Spleen (tissue), 11 donors: ENCODE data around the gene NUMB. TPM values are rescaled to one million over a fixed set of nuclear protein-coding genes. Genes with fewer than 3 reads are reported as not detected.
"Not testable (repeated sequence)": the region's sequence is repeated elsewhere in the genome, so short reads cannot be mapped to it uniquely, and the experiment has no call there.

Source experiments
- DNase-seq: peaks from one replicate; pipeline ENCODE4 v3.0.0-alpha.2; 2020
- H3K27ac ChIP-seq, 8 donors: fragments of 200-600 bp; sonication (generic) in 7 of 8; 1 replicate in 4 of 8; 2 replicates in 4 of 8; pipeline versions ENCODE4 v1.5.0 to v1.8.0; 2016 to 2021; ENCODE audit warnings: inconsistent platforms in 4 of 8, mild to moderate bottlenecking in 4 of 8, moderate library complexity in 1 of 8
- H3K27me3 ChIP-seq, 7 donors: fragments of 200-600 bp; sonication (generic) in 6 of 7; replicated peaks in 1 of 7; 1 replicate in 4 of 7; 2 replicates in 3 of 7; pipeline versions ENCODE4 v1.5.0 to v1.8.0; 2016 to 2021; ENCODE audit warnings: inconsistent platforms in 3 of 7, mild to moderate bottlenecking in 1 of 7
- H3K36me3 ChIP-seq, 6 donors: fragments of 200-600 bp; sonication (generic) in 5 of 6; 1 replicate in 4 of 6; 2 replicates in 2 of 6; pipeline versions ENCODE4 v1.5.0 to v1.8.0; 2016 to 2021; ENCODE audit warnings: inconsistent platforms in 2 of 6
- H3K4me1 ChIP-seq, 6 donors: fragments of 200-600 bp; sonication (generic) in 5 of 6; 1 replicate in 3 of 6; 2 replicates in 3 of 6; pipeline versions ENCODE4 v1.5.0 to v1.8.0; 2016 to 2021; ENCODE audit warnings: inconsistent platforms in 3 of 6
- H3K4me3 ChIP-seq, 8 donors: fragments of 200-600 bp; sonication (generic) in 7 of 8; 1 replicate in 4 of 8; 2 replicates in 4 of 8; pipeline versions ENCODE4 v1.5.0 to v1.8.0; 2016 to 2021; ENCODE audit warnings: inconsistent platforms in 4 of 8, mild to moderate bottlenecking in 4 of 8, moderate library complexity in 2 of 8
- H3K9me3 ChIP-seq, 8 donors: fragments of 200-600 bp; sonication (generic) in 7 of 8; 1 replicate in 4 of 8; 2 replicates in 4 of 8; pipeline versions ENCODE4 v1.5.0 to v1.8.0; 2016 to 2021; ENCODE audit warnings: inconsistent platforms in 4 of 8
- POLR2A ChIP-seq, 3 donors: fragments of 450-650 bp; IDR thresholded peaks; one replicate each; pipeline ENCODE4 v1.5.1; 2017; ENCODE audit warnings: antibody characterized with exemption in 3 of 3, mild to moderate bottlenecking in 1 of 3
- POLR2AphosphoS5 ChIP-seq, 3 donors: sonication (generic); formaldehyde crosslinking; IDR thresholded peaks; one replicate each; pipeline ENCODE4 v1.5.1; 2017; ENCODE audit warnings: antibody characterized with exemption in 3 of 3
- WGBS, 5 donors: extraction: QIAGEN DNeasy Blood & Tissue Kit in 3 of 5; methylation state at CpG; one replicate each; pipeline versions ENCODE4 v1.1.5 to v1.1.7; 2013 to 2018; 5-methylcytosine and 5-hydroxymethylcytosine counted together
- intact Hi-C: fragments of 100-400 bp; cut with DNase I; formaldehyde crosslinking; loops from one replicate; pipeline ENCODE4 v1.15.0; 2023; ENCODE audit warnings: low total_unique reads
- polyA plus RNA-seq, 3 donors: library from polyadenylated mRNA; stranded (reverse); fragments of 200-250 nt; gene quantifications; one replicate each; pipeline ENCODE4 v1.2.1, GENCODE V29; 2013
- total RNA-seq, 7 donors: library from RNA; depleted of rRNA in 3 of 7; stranded (reverse); fragments of >200 nt in 3 of 7; fragmentation: NEBNext Ultra II Directional in 4 of 7; extraction: Animal tissue kit (Norgen Biotek cat#: 25700) in 4 of 7; gene quantifications; one replicate each; pipeline versions ENCODE4 v1.1.0 to v1.2.1, GENCODE V29; 2016 to 2021
- TF ChIP-seq, protein P1 (sequence below), 11 experiments: fragments of 200-600 bp in 7 of 11; fragments of 450-650 bp in 4 of 11; sonication (generic) in 4 of 11; IDR thresholded peaks in 8 of 11; conservative IDR thresholded peaks in 3 of 11; 1 replicate in 7 of 11; 2 replicates in 4 of 11; pipeline versions ENCODE4 v1.4.0 to v1.8.0; 2016 to 2021; ENCODE audit warnings: antibody characterized with exemption in 11 of 11, inconsistent platforms in 4 of 11, mild to moderate bottlenecking in 1 of 11
- donor health status: healthy with polysubstance abuse.
- donor health status: DM: no; HTN: no; CAD: no; lungs with moderate emphysema.
- donor health status: DM: no; HTN: no; CAD: no.
- donor health status: Bipolar disorder and iron deficiency.
- donor health status: healthy.
- donor health status: DM: no; HTN: no; CAD: no.
- donor health status: DM: yes; HTN: yes; CAD: no.

Gene NUMB
- total and polyA plus RNA-seq, 10 donors, result 19.8 to 165 (median 92.9) TPM

DNA sequence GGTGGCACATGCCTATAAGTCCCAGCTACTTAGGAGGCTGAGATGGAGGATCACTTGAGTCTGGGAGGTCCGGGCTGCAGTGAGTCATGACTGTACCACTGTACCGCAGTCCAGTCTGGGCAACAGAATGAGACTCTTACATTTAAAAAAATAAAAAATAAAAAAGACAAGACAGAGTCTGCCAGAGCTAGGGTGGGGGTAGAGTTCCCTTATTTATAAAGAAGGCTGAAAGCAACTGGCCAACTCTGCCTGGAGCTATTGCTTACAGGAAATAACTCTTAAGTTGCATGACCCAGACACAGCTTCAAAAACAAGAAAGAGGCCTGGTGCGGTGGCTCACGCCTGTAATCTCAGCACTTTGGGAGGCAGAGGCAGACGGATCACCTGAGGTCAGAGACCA is 31.5 kb downstream of the NUMB start:
- Histone ChIP-seq H3K27ac (peak overlapping the region; percentile 13 to 63 (median 43)), H3K36me3 (peaks cover 0 to 22% (median 0%) of the 10 kb centered on the region in 6 donors), H3K27me3 (no peaks in the 10 kb centered on the region), H3K4me1 (peaks cover 20 to 87% (median 57%) of the 10 kb centered on the region in 6 donors), H3K9me3 (no peaks in the 10 kb centered on the region), H3K4me3 (no peak overlapping the region)
- no peak for DNase-seq
- WGBS, 5 donors, result 48 to 83% (median 56%) methylated on average over 5 of the region's 5 CpGs
- TF ChIP-seq POLR2A (IDR thresholded peaks at IDR 0.05) (no peak), POLR2AphosphoS5 (IDR thresholded peaks at IDR 0.05) (no peak)
- TF ChIP-seq, protein P1, sequence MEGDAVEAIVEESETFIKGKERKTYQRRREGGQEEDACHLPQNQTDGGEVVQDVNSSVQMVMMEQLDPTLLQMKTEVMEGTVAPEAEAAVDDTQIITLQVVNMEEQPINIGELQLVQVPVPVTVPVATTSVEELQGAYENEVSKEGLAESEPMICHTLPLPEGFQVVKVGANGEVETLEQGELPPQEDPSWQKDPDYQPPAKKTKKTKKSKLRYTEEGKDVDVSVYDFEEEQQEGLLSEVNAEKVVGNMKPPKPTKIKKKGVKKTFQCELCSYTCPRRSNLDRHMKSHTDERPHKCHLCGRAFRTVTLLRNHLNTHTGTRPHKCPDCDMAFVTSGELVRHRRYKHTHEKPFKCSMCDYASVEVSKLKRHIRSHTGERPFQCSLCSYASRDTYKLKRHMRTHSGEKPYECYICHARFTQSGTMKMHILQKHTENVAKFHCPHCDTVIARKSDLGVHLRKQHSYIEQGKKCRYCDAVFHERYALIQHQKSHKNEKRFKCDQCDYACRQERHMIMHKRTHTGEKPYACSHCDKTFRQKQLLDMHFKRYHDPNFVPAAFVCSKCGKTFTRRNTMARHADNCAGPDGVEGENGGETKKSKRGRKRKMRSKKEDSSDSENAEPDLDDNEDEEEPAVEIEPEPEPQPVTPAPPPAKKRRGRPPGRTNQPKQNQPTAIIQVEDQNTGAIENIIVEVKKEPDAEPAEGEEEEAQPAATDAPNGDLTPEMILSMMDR (IDR thresholded peaks at IDR 0.05 in 8 of 11, conservative IDR thresholded peaks at IDR 0.05 in 3 of 11), result no peak
- intact Hi-C loops, result no loop called here

DNA sequence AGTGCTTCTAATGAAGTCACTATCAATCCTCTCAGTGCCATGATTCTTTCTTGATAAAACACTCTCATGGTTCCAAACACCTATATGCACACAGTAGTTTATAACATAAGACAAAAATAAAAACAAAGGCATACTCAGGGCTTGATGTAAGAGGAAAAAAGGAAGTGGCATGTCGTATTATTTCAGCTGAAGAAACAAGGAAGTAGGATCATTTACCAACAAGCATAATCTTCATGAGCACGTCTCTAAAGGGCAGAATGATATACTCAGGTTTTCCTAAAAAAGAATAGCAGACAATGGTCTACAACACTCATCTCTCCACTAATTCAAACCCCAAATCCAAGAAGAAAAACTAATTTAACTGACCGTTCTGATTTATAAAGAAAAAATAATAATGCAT is 33.9 kb downstream of the NUMB start:
- intact Hi-C loops, result no loop called here
- WGBS, 5 donors, result 22 to 31% (median 27%) methylated on average over 3 of the region's 3 CpGs
- Histone ChIP-seq H3K27me3 (no peaks in the 10 kb centered on the region), H3K27ac (peak overlapping the region in 7 of 8 donors; percentile 43 to 75 (median 61)), H3K9me3 (no peaks in the 10 kb centered on the region), H3K4me3 (peak overlapping the region in 1 of 8 donors; percentile 4), H3K36me3 (peaks cover 0 to 44% (median 5%) of the 10 kb centered on the region in 6 donors), H3K4me1 (peaks cover 20 to 85% (median 57%) of the 10 kb centered on the region in 6 donors)
- TF ChIP-seq, protein P1 (IDR thresholded peaks at IDR 0.05 in 8 of 11, conservative IDR thresholded peaks at IDR 0.05 in 3 of 11), result no peak
- TF ChIP-seq POLR2A (IDR thresholded peaks at IDR 0.05) (no peak), POLR2AphosphoS5 (IDR thresholded peaks at IDR 0.05) (no peak)
- no peak for DNase-seq

DNA sequence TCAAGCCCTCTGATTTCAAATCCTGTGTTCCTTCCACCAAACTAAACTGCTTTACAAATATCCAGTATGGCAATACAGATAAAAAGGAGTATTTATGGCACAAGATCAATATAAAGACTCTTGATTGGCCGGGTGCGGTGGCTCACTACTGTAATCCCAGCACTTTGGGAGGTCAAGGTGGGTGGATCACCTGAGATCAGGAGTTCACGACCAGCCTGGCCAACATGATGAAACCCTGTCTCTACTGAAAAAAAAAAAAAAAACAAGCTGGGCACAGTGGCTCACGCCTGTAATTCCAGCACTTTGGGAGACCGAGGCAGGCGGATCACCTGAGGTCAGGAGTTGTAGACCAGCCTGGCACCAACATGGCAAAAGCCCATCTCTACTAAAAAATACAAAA is 35.3 kb downstream of the NUMB start:
- Histone ChIP-seq H3K4me1 (peaks cover 17 to 82% (median 47%) of the 10 kb centered on the region in 6 donors), H3K27ac (peak overlapping the region in 1 of 8 donors; percentile 75), H3K36me3 (peaks cover 0 to 42% (median 5%) of the 10 kb centered on the region in 6 donors)
- H3K27me3 ChIP-seq, H3K4me3 ChIP-seq, DNase-seq, intact Hi-C loops, H3K9me3 ChIP-seq: not testable (repeated sequence)
- WGBS, 5 donors, result 91 to 100% (median 98%) methylated on average over 6 of the region's 6 CpGs

DNA sequence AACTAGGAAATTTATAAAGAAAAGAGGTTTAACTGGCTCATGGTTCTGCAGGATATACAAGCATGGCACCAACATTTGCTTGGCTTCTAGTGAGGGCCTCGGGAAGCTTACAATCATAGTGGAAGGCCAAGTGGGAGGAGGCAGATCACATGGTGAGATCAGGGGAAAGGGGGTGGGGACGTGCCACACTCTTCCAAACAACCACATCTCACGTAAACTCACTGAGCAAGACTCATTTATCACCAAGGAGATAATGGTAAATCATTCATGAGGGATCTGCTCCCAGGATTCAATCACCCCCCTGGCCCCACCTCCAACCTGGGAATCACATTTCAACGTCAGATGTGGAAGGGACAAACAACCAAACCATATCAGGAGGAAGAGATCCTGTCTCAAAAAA is 35.8 kb downstream of the NUMB start:
- no peak for DNase-seq
- WGBS, 5 donors, result 78 to 90% (median 82%) methylated on average over 4 of the region's 4 CpGs
- intact Hi-C loops, result no loop called here
- H3K9me3 ChIP-seq, result no peaks in the 10 kb centered on the region
- peak overlapping the region in 1 of 8 donors; percentile 30 for H3K27ac ChIP-seq
- no peaks in the 10 kb centered on the region for H3K27me3 ChIP-seq
- H3K4me1 ChIP-seq, result peaks cover 14 to 81% (median 42%) of the 10 kb centered on the region in 6 donors
- H3K36me3 ChIP-seq, result peaks cover 0 to 44% (median 5%) of the 10 kb centered on the region in 6 donors
- no peak for TF ChIP-seq POLR2A (IDR thresholded peaks at IDR 0.05)
- TF ChIP-seq, protein P1 (IDR thresholded peaks at IDR 0.05 in 8 of 11, conservative IDR thresholded peaks at IDR 0.05 in 3 of 11), result no peak
- TF ChIP-seq POLR2AphosphoS5 (IDR thresholded peaks at IDR 0.05), result no peak
- no peak overlapping the region for H3K4me3 ChIP-seq
